B cell (primary cell): ENCODE data around the gene LAMA4.

ENCODE experiments used
- CTCF ChIP-seq: fragments of 200-600 bp; IDR thresholded peaks from one replicate; pipeline ENCODE4 v1.8.0; 2022; ENCODE audit warnings: antibody characterized with exemption, mild to moderate bottlenecking
- EZH2 ChIP-seq: IDR thresholded peaks from 2 replicates; pipeline ENCODE4 v1.6.1; 2012; ENCODE audit warnings: borderline replicate concordance, low read depth, mild to moderate bottlenecking, moderate library complexity, low read length; ENCODE audit not compliant: insufficient read depth, poor library complexity, severe bottlenecking

- TF ChIP-seq CTCF = no peak
- TF ChIP-seq EZH2 = no peak
Measured at GRCh38 chr6:112204350-112204706, 50.0 kb downstream of the LAMA4 start.
